Kidney (tissue), 14 donors: ENCODE results near the gene OR2W3. TPM values are rescaled to one million over a fixed set of nuclear protein-coding genes. Genes with fewer than 3 reads are reported as not detected.
"Not testable (repeated sequence)": the region's sequence is repeated elsewhere in the genome, so short reads cannot be mapped to it uniquely, and the experiment has no call there.

ENCODE experiments used
- DNase-seq, 5 donors: peaks; one replicate each; pipeline ENCODE4 v3.0.0-alpha.2; 2013 to 2020
- FAIRE-seq: peaks from 2 replicates; lab custom pipeline; 2012; peaks lifted over from hg19 to GRCh38; lab: Jason Lieb, UNC
- H3K27ac ChIP-seq, 2 donors: one replicate each; pipeline ENCODE4 v1.7.0; 2013; ENCODE audit warnings: low read depth in 2 of 2, low read length in 2 of 2, inconsistent platforms in 1 of 2
- H3K27me3 ChIP-seq: one replicate; pipeline ENCODE4 v1.7.1; 2013; ENCODE audit warnings: low read length, inconsistent platforms; ENCODE audit not compliant: control insufficient read depth, insufficient read depth
- H3K36me3 ChIP-seq, 3 donors: one replicate each; pipeline versions ENCODE4 v1.7.0 to v1.7.1; 2013; ENCODE audit warnings: low read length in 3 of 3, control low read depth in 1 of 3, inconsistent platforms in 1 of 3; ENCODE audit not compliant: insufficient read depth in 3 of 3, control insufficient read depth in 2 of 3
- H3K4me1 ChIP-seq, 3 donors: one replicate each; pipeline versions ENCODE4 v1.7.0 to v1.7.1; 2013; ENCODE audit warnings: low read length in 3 of 3, inconsistent platforms in 1 of 3, low read depth in 1 of 3; ENCODE audit not compliant: control insufficient read depth in 2 of 3, insufficient read depth in 2 of 3
- H3K4me3 ChIP-seq, 3 donors: one replicate each; pipeline versions ENCODE4 v1.7.0 to v1.8.1; 2013; ENCODE audit warnings: low read length in 3 of 3, control low read depth in 1 of 3, inconsistent platforms in 1 of 3
- H3K9ac ChIP-seq, 3 donors: one replicate each; pipeline versions ENCODE4 v1.7.0 to v1.7.1; 2013; ENCODE audit warnings: low read length in 3 of 3, control low read depth in 1 of 3, inconsistent platforms in 1 of 3
- H3K9me3 ChIP-seq, 3 donors: one replicate each; pipeline versions ENCODE4 v1.7.0 to v1.7.1; 2013; ENCODE audit warnings: low read length in 3 of 3, control low read depth in 1 of 3, inconsistent platforms in 1 of 3; ENCODE audit not compliant: control insufficient read depth in 2 of 3, insufficient read depth in 1 of 3
- intact Hi-C: fragments of 100-400 bp; cut with DNase I; formaldehyde crosslinking; loops from one replicate; pipeline ENCODE4 v1.11.1; 2022
- polyA plus RNA-seq: library from polyadenylated mRNA; stranded (reverse); fragments of 350-450 nt; fragmentation: Illumina TruSeq; extraction: RNeasy Lipid Tissue Mini Kit (QIAGEN cat#74804); gene quantifications from one replicate; pipeline ENCODE4 v1.2.3, GENCODE V29; 2014; ENCODE audit warnings: low read depth, low replicate concordance; ENCODE audit not compliant: insufficient read depth
- total RNA-seq: library from RNA; stranded (reverse); fragmentation: NEBNext Ultra II Directional; extraction: Animal tissue kit (Norgen Biotek cat#: 25700); gene quantifications from one replicate; pipeline ENCODE4 v1.2.1, GENCODE V29; 2021
- TF ChIP-seq, protein P1 (sequence below): IDR thresholded peaks from 3 replicates; pipeline ENCODE4 v1.5.1; 2012; ENCODE audit warnings: mild to moderate bottlenecking, moderate library complexity, borderline replicate concordance; ENCODE audit not compliant: insufficient read depth; ENCODE audit errors: extremely low read depth
- donor health status: control.
- donor health status: control.
- donor health status: control.
- donor health status: control.
- donor health status: control.
- donor health status: DM: yes; HTN: yes; CAD: no.
- donor health status: Normal renal cell carcinoma (clear cell type).

OR2W3 gene
- total and polyA plus RNA-seq, 2 donors from 2014 or later = not detected

DNA sequence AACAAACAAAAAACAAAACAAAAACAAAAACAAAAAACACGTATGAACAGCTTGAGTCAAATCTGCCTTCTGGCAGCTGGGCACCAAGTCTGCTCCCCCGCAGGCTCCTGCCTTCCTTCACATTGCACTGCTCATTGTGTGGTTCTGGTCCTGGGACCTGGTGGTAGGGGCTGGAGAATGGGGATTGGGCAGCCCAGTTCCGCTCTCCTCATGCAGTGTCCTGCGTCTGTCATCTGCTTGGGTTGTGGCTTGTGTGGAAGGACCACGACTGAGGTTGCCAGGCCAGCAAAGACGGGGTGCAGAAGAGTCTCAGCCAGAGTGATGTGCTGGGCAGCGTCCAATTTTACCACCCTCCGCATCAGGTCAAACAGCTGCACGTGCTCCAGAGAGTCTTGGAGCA, 40.4 kb downstream of the OR2W3 start:
- TF ChIP-seq, protein P1, sequence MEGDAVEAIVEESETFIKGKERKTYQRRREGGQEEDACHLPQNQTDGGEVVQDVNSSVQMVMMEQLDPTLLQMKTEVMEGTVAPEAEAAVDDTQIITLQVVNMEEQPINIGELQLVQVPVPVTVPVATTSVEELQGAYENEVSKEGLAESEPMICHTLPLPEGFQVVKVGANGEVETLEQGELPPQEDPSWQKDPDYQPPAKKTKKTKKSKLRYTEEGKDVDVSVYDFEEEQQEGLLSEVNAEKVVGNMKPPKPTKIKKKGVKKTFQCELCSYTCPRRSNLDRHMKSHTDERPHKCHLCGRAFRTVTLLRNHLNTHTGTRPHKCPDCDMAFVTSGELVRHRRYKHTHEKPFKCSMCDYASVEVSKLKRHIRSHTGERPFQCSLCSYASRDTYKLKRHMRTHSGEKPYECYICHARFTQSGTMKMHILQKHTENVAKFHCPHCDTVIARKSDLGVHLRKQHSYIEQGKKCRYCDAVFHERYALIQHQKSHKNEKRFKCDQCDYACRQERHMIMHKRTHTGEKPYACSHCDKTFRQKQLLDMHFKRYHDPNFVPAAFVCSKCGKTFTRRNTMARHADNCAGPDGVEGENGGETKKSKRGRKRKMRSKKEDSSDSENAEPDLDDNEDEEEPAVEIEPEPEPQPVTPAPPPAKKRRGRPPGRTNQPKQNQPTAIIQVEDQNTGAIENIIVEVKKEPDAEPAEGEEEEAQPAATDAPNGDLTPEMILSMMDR = no peak
- DNase-seq (no peak), FAIRE-seq (no peak)
- H3K9me3 ChIP-seq = no peaks in the 10 kb centered on the region
- H3K4me1 ChIP-seq = no peaks in the 10 kb centered on the region
- H3K9ac ChIP-seq = no peak overlapping the region
- H3K27me3 ChIP-seq = no peaks in the 10 kb centered on the region
- H3K27ac ChIP-seq = no peak overlapping the region
- no peak overlapping the region for H3K4me3 ChIP-seq
- intact Hi-C loops = no loop called here
- H3K36me3 ChIP-seq = no peaks in the 10 kb centered on the region

DNA sequence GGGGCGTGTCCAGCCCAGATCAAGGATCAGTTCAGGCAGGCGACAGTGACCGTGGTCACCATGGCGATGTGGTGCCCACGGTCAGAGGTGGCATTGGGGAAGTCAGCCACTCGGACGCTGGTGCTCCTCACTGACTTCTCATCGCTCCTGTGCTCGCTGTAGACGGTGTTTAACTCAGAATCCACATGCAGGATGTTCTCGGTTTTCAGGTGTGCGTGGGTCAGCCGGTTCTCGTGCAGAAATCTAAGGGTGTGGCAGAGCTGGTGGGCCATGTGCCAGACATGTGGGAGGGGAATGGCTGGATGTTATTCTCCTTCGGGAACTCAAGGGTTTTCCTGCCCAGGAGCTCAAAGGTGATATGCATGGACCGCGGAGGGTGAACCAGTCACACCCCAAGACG, 41.0 kb downstream of the OR2W3 start:
- H3K27ac ChIP-seq = no peak overlapping the region
- DNase-seq = no peak
- H3K4me3 ChIP-seq = no peak overlapping the region
- H3K4me1 ChIP-seq = no peaks in the 10 kb centered on the region
- intact Hi-C loops = no loop called here
- no peaks in the 10 kb centered on the region for H3K27me3 ChIP-seq
- FAIRE-seq = no peak
- H3K36me3 ChIP-seq = no peaks in the 10 kb centered on the region
- H3K9ac ChIP-seq = no peak overlapping the region
- TF ChIP-seq, protein P1 = no peak
- no peaks in the 10 kb centered on the region for H3K9me3 ChIP-seq

DNA sequence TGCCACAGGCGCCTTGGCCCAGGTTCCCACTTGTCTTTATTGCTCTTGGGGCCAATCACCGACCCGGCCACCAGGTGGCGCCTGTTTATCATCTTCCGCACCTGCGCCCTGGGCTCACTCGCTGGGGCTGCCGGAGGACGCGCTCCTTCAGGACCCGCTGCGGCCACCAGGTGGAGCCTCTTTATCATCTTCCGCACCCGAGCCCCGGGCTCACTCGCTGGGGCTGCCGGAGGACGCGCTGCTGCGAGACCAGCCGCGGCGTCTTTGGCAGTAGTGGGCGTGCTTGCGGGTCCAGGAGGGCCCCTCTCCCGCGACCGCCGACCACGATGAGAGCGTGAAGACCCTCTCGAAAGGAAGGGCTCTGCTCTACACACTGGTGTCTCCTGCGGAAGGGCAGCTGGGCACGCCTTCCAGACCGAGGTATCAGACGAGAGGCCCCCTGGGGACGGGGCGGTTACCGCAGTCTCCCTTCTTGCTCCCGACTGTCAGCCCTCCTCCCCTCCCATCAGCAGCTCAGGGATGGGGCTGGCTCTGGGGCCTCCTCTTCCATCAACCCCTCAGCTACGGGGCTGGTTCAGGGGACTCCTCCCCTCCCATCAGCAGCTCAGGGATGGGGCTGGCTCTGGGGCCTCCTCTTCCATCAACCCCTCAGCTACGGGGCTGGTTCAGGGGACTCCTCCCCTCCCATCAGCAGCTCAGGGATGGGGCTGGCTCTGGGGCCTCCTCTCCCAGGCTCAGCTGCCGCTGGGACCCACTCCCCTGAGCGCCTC, 41.8 kb downstream of the OR2W3 start:
- TF ChIP-seq, protein P1 = peak; percentile 49
- H3K9ac ChIP-seq, H3K4me3 ChIP-seq, H3K4me1 ChIP-seq, H3K27me3 ChIP-seq, H3K36me3 ChIP-seq, H3K27ac ChIP-seq, H3K9me3 ChIP-seq, FAIRE-seq, intact Hi-C loops: not testable (repeated sequence)
- peak; percentile 78 to 89 (median 79) for DNase-seq
